ENCODE data around the gene CYP26B1. TPM values are rescaled to one million over a fixed set of nuclear protein-coding genes. Genes with fewer than 3 reads are reported as not detected.

Gene CYP26B1
- total and polyA plus RNA-seq, 4 donors, result 1.4 to 12.9 (median 5.4) TPM

DNA sequence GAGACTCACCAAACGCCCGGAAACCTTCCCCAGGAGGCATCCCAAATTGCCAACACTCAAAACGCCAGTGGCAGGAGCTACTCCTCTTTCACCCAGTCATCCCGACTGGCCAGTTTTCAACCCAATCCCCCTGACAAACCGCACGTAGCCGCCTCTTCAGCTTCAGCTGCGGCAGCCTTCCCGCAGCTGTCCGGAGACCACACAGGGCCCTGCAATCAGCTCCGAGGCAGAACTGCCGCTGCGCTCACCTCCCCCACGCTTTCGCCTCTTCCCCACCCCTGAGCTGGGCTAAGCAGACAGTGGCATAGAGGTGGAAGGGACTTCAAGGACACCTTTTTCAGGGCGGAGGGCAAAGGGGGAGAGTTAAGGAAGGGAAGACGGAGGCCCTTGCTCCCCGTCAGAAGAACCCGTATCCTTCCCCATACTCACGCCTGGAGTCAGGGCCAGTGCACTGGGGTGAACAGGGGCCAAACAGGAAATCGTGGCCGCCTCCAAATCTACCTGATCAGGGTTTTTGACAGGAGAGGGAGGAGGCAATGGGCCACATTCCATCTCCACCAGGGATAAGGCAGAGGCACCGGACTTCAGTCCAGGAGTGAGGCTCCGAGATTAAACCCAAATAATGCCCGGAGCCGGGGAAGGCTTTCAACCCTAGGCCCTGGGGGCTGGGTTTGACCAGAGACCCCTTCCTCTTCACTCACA lies 16.9 kb downstream of the CYP26B1 start:
- no peak overlapping the region for H3K4me3 ChIP-seq (ENCODE audit: low read length in 2 of 2)
- no peaks in the 10 kb centered on the region for H3K4me1 ChIP-seq (ENCODE audit: control insufficient read depth in 1 of 2, insufficient read depth in 2 of 2, low read length in 2 of 2)
- whole genome bisulfite sequencing, 2 donors, result 91 to 93% methylated on average over 26 of the region's 26 CpGs
- no peaks in the 10 kb centered on the region for H3K27me3 ChIP-seq (ENCODE audit: control insufficient read depth in 1 of 2, insufficient read depth in 2 of 2, low read length in 1 of 2)
- no peaks in the 10 kb centered on the region for H3K9me3 ChIP-seq (ENCODE audit: control insufficient read depth, low read length)
- H3K36me3 ChIP-seq (ENCODE audit: control insufficient read depth in 1 of 2, insufficient read depth in 2 of 2, low read length in 1 of 2), result no peaks in the 10 kb centered on the region
- DNase-seq (peak in 1 of 2 donors; percentile 20), ATAC-seq (ENCODE audit: low FRiP score) (no peak)
- no peak overlapping the region for H3K27ac ChIP-seq (ENCODE audit: low read depth in 1 of 2, low read length in 2 of 2)
- intact Hi-C loops (cut with DNase I), result no loop called here

DNA sequence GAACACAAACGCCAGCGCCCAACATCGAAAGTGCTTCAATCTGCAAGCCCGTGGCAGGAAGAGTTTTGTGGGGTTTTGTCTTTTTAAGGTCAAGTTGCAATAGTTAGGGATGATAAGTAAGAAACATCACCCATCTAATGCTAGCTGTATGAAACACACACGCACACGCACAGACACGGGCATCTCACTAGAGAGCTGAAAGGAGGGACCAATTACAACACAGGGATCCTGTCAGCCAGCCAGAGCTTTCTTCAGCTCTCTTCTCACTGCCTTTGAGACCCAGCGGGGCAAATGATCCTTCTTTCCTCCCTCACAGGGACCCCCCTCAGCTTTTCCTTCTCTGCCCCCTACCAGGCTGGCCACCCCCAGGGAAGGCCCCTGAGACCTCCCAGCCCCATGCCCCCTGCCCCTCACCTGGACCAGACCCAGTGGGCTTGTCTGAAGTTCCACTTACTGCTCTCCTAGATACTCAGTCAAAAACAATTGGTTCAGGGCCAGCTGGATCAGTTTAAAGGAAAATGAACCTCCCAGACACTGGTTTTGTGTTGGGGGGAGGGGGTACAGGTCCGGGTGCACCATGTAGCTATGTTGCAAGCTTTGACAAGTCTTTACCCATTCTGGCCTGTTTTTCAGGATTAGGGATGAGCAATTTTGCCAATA lies 17.9 kb downstream of the CYP26B1 start:
- ATAC-seq (ENCODE audit: low FRiP score), result no peak
- peak in 1 of 2 donors; percentile 31 for DNase-seq
- 81 to 85% methylated on average over 9 of the region's 9 CpGs for WGBS, 2 donors
- Histone ChIP-seq H3K9me3 (ENCODE audit: control insufficient read depth, low read length) (no peaks in the 10 kb centered on the region), H3K27me3 (ENCODE audit: control insufficient read depth in 1 of 2, insufficient read depth in 2 of 2, low read length in 1 of 2) (no peaks in the 10 kb centered on the region), H3K4me1 (ENCODE audit: control insufficient read depth in 1 of 2, insufficient read depth in 2 of 2, low read length in 2 of 2) (no peaks in the 10 kb centered on the region), H3K4me3 (ENCODE audit: low read length in 2 of 2) (no peak overlapping the region), H3K36me3 (ENCODE audit: control insufficient read depth in 1 of 2, insufficient read depth in 2 of 2, low read length in 1 of 2) (no peaks in the 10 kb centered on the region), H3K27ac (ENCODE audit: low read depth in 1 of 2, low read length in 2 of 2) (no peak overlapping the region)
- intact Hi-C loops (cut with DNase I), result no loop called here

DNA sequence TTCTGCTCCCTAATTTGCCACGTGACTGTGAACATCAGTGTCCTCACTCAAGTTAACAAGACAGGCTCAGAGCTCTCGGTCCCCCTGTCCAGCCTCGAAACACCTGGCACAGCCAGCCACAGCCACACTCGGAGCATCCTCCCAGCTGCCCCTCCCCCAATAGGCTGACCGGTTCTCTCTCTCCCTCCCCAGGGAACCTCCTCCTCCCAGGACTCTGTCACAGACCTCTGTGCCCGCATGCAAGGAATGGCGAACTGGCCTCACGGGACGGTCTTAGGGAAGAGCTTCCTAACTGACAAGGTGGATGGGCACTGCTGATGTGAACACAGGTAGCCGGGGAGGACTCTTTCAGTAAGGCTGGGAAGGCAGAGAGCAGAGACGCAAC lies 18.8 kb downstream of the CYP26B1 start:
- no peaks in the 10 kb centered on the region for H3K9me3 ChIP-seq (ENCODE audit: control insufficient read depth, low read length)
- no peak overlapping the region for H3K4me3 ChIP-seq (ENCODE audit: low read length in 2 of 2)
- ATAC-seq (ENCODE audit: low FRiP score) (no peak), DNase-seq (peak in 1 of 2 donors; percentile 24)
- H3K27ac ChIP-seq (ENCODE audit: low read depth in 1 of 2, low read length in 2 of 2), result no peak overlapping the region
- intact Hi-C loops (cut with DNase I), result no loop called here
- H3K4me1 ChIP-seq (ENCODE audit: control insufficient read depth in 1 of 2, insufficient read depth in 2 of 2, low read length in 2 of 2), result no peaks in the 10 kb centered on the region
- no peaks in the 10 kb centered on the region for H3K27me3 ChIP-seq (ENCODE audit: control insufficient read depth in 1 of 2, insufficient read depth in 2 of 2, low read length in 1 of 2)
- no peaks in the 10 kb centered on the region for H3K36me3 ChIP-seq (ENCODE audit: control insufficient read depth in 1 of 2, insufficient read depth in 2 of 2, low read length in 1 of 2)
- 74 to 85% methylated on average over 11 of the region's 11 CpGs for WGBS, 2 donors

DNA sequence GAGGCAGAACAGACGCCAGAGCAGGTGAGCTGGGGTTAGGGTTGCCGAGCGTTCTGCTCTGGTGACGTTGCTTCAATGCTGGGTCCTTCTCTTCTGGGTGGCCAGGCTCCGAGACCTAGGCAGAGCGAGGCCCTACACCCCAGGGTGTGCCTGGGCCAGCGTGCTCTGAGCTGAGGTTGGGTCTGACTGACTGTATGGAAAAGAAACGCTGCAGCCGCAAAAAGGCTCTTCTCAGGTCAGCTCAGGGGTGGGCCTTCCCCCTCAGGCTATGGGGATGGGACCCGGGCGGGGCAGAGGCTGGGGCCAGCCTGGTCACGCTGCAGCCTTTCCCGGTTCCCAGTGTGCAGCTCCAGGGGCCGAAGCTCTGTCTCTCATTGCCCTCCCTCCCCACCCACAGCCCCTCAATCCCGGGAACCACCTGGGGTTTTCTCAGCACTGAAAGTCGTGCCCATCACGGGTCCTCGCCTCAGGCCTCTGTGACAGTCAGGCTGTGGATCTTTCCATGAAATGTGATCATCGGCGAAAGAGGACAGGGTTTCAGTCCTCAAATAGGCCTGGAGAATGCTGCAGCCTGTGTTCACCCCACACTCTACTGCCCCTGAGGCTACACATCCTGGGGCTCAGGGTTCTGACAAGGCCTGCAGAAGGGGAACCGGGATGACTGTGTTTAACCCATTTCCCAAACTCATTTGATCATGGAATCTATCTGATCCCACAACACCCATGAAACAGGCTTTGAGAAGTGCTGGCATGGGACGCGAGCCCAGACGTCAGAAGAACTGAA lies 19.4 kb downstream of the CYP26B1 start:
- Histone ChIP-seq H3K36me3 (ENCODE audit: control insufficient read depth in 1 of 2, insufficient read depth in 2 of 2, low read length in 1 of 2) (no peaks in the 10 kb centered on the region), H3K4me3 (ENCODE audit: low read length in 2 of 2) (no peak overlapping the region), H3K27me3 (ENCODE audit: control insufficient read depth in 1 of 2, insufficient read depth in 2 of 2, low read length in 1 of 2) (no peaks in the 10 kb centered on the region), H3K4me1 (ENCODE audit: control insufficient read depth in 1 of 2, insufficient read depth in 2 of 2, low read length in 2 of 2) (no peaks in the 10 kb centered on the region), H3K27ac (ENCODE audit: low read depth in 1 of 2, low read length in 2 of 2) (no peak overlapping the region), H3K9me3 (ENCODE audit: control insufficient read depth, low read length) (no peaks in the 10 kb centered on the region)
- ATAC-seq (ENCODE audit: low FRiP score) (no peak), DNase-seq (peak in 1 of 2 donors; percentile 38)
- WGBS, 2 donors, result 84 to 92% methylated on average over 24 of the region's 24 CpGs
- intact Hi-C loops (cut with DNase I), result no loop called here

DNA sequence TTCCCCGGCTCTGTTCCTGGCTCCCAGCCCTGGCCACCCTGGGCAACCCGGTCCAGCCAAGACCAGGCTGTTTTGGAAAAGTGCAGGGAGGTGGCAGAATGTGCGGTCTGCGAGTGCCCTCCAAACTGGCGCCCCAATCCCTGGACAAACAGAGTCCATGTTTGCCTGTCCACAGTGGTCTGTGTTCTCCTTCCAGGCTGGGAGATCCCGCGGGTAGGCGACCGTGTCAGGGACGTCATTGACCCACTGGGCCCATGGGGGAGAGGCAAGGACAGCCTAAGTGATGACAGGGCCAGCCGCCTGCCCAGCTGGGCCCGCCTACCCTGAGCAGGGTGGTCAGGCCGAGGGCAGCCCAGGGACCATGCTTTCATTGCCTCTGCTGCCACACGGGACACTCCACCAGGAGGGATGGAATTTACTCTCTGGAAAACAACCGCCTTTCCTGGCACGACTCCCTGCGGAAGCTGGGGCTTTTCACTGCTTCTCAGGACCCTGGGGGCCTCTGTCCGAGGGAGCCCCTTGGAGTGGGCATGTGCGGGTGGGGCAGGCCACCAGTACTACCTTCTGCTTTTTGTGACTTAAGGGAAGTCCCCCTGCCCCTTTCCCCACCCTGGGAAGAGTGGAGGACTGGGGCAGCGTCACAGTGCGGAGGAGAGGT lies 20.1 kb downstream of the CYP26B1 start:
- intact Hi-C loops (cut with DNase I), result no loop called here
- no peaks in the 10 kb centered on the region for H3K9me3 ChIP-seq (ENCODE audit: control insufficient read depth, low read length)
- no peaks in the 10 kb centered on the region for H3K4me1 ChIP-seq (ENCODE audit: control insufficient read depth in 1 of 2, insufficient read depth in 2 of 2, low read length in 2 of 2)
- no peaks in the 10 kb centered on the region for H3K27me3 ChIP-seq (ENCODE audit: control insufficient read depth in 1 of 2, insufficient read depth in 2 of 2, low read length in 1 of 2)
- H3K36me3 ChIP-seq (ENCODE audit: control insufficient read depth in 1 of 2, insufficient read depth in 2 of 2, low read length in 1 of 2), result no peaks in the 10 kb centered on the region
- ATAC-seq (ENCODE audit: low FRiP score) (no peak), DNase-seq (peak in 1 of 2 donors; percentile 59)
- 75 to 80% methylated on average over 21 of the region's 21 CpGs for WGBS, 2 donors
- H3K4me3 ChIP-seq (ENCODE audit: low read length in 2 of 2), result no peak overlapping the region
- no peak overlapping the region for H3K27ac ChIP-seq (ENCODE audit: low read depth in 1 of 2, low read length in 2 of 2)

DNA sequence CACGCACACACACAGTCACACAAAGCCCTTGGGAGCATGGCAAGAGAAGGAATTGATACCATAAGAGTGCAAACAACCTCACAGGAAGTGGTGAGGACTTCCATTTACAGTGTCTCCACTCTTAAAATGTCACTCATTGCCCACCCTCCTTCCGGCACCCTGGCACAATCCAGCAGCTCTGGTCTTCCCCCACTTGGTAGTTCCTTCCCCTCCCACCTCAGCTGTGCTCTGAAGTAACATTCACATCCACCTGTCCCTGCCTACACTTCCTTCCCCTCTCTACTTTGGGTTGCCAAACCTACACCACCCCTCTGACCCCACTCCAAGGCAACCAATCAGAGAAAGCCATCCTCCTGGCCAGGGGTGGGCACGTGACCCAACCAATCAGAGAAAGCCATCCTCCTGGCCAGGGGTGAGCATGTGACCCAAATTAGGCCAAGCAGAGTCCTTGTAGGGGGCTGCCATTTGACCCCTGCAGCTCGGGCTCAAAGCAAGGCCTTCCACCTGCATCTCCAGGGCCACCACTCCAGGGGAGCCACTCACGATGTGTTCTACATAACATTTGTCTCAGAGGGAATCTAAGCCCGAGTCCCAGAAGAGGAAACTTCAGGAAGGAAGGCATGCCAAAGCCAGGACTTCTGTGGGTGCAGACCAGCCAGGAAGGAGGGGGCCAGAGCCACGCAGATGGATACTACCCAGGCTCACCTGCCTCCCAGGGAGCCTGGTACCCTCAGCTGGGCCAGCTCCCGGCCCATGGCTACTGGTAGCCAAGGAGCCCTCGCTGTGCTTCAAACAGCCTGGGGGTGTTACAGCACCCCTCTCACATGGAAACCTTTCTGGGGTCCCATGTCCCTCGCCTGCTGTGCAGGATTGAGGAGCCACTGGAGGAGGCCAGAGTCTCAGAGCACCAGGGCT lies 21.2 kb downstream of the CYP26B1 start:
- Histone ChIP-seq H3K4me1 (ENCODE audit: control insufficient read depth in 1 of 2, insufficient read depth in 2 of 2, low read length in 2 of 2) (no peaks in the 10 kb centered on the region), H3K36me3 (ENCODE audit: control insufficient read depth in 1 of 2, insufficient read depth in 2 of 2, low read length in 1 of 2) (no peaks in the 10 kb centered on the region), H3K4me3 (ENCODE audit: low read length in 2 of 2) (no peak overlapping the region), H3K27me3 (ENCODE audit: control insufficient read depth in 1 of 2, insufficient read depth in 2 of 2, low read length in 1 of 2) (no peaks in the 10 kb centered on the region), H3K27ac (ENCODE audit: low read depth in 1 of 2, low read length in 2 of 2) (no peak overlapping the region), H3K9me3 (ENCODE audit: control insufficient read depth, low read length) (no peaks in the 10 kb centered on the region)
- intact Hi-C loops (cut with DNase I), result no loop called here
- whole genome bisulfite sequencing, 2 donors, result 92% methylated on average over 10 of the region's 10 CpGs
- DNase-seq (no peak), ATAC-seq (ENCODE audit: low FRiP score) (no peak)

DNA sequence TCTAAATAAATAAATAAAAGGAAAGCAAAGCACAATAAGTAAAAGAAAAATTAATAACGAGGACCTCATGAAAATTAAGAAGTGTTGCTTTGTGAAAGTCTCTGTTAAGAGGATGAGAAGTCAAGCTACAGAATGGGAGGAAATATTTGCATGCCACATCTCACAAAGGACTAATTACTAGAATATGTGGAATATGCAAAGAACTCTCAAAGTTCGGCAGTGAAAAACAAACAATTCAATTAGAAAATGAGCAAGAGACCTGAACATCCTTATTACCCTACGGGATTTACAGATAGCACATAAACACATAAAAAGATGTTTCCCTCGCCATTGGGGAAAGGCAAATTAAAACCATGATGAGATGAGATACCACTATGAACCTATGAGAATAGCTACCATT lies 23.3 kb downstream of the CYP26B1 start:
- DNase-seq (no peak), ATAC-seq (ENCODE audit: low FRiP score) (no peak)
- 77% methylated on average over 4 of the region's 4 CpGs for WGBS, 2 donors
- Histone ChIP-seq H3K9me3 (ENCODE audit: control insufficient read depth, low read length) (no peaks in the 10 kb centered on the region), H3K4me1 (ENCODE audit: control insufficient read depth in 1 of 2, insufficient read depth in 2 of 2, low read length in 2 of 2) (no peaks in the 10 kb centered on the region), H3K27ac (ENCODE audit: low read depth in 1 of 2, low read length in 2 of 2) (no peak overlapping the region), H3K4me3 (ENCODE audit: low read length in 2 of 2) (no peak overlapping the region), H3K36me3 (ENCODE audit: control insufficient read depth in 1 of 2, insufficient read depth in 2 of 2, low read length in 1 of 2) (no peaks in the 10 kb centered on the region), H3K27me3 (ENCODE audit: control insufficient read depth in 1 of 2, insufficient read depth in 2 of 2, low read length in 1 of 2) (no peaks in the 10 kb centered on the region)
- intact Hi-C loops (cut with DNase I), result no loop called here

DNA sequence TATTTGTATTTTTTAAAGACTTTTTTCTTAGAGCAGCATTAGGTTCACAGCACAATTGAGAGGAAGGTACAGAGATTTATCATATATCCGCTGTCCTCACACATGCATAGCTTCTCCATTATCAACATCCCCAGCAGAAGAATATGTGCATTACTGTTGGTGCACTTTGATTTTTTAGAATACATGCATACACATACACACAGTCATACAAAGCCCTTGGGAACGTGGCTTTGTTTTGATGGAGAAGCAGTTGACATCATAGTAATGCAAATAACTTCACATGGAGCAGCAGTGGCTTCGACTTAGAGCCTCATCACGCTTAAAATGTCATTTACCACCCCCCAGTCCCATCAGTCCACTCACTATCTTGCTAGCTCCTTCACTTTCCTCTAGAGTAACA lies 26.5 kb downstream of the CYP26B1 start:
- no peaks in the 10 kb centered on the region for H3K9me3 ChIP-seq (ENCODE audit: control insufficient read depth, low read length)
- H3K4me1 ChIP-seq (ENCODE audit: control insufficient read depth in 1 of 2, insufficient read depth in 2 of 2, low read length in 2 of 2), result no peaks in the 10 kb centered on the region
- ATAC-seq (ENCODE audit: low FRiP score), result no peak
- no peak overlapping the region for H3K27ac ChIP-seq (ENCODE audit: low read depth in 1 of 2, low read length in 2 of 2)
- WGBS, 2 donors, result 73 to 80% methylated on average over 4 of the region's 4 CpGs
- no peak overlapping the region for H3K4me3 ChIP-seq (ENCODE audit: low read length in 2 of 2)
- intact Hi-C loops (cut with DNase I), result no loop called here
- H3K36me3 ChIP-seq (ENCODE audit: control insufficient read depth in 1 of 2, insufficient read depth in 2 of 2, low read length in 1 of 2), result no peaks in the 10 kb centered on the region
- no peak for DNase-seq
- H3K27me3 ChIP-seq (ENCODE audit: control insufficient read depth in 1 of 2, insufficient read depth in 2 of 2, low read length in 1 of 2), result no peaks in the 10 kb centered on the region

Data from aorta (tissue), 5 donors.